GM20000 (cell line): ENCODE data around the gene KRTAP10-6.

Source experiments
- DNase-seq: peaks from one replicate; pipeline ENCODE4 v3.0.0; 2012; ENCODE audit warnings: low spot score
- CTCF ChIP-seq: IDR thresholded peaks from 2 replicates; pipeline ENCODE4 v1.5.1; 2012; ENCODE audit warnings: mild to moderate bottlenecking, control low read depth; ENCODE audit errors: extremely low read depth, missing control alignments

Gene KRTAP10-6

GRCh38 chr21:44549525-44550211 is 42.6 kb downstream of the KRTAP10-6 start:
- DNase-seq, result no peak

DNA sequence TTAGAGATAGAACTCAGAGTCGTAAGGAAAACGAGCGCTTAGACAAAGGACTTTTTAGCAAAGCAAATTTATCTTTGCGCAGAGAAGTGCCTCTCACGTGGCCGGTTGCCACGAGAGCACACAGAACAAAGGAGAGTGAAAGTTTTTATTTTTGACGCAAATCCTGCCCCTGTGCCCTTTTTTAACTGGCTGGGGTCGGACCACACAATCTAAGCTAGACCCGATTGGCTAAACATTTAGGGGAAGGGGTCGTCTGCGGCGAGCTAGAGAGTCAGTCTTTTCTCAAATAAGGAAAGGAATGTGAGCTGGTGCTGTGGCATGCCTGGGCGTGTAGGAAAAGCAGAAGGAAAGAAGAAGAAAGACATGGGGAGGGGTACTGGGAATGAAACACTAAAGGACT is 43.4 kb downstream of the KRTAP10-6 start:
- no peak for DNase-seq
- no peak for TF ChIP-seq CTCF

More at GRCh38 chr21:44549525-44550211, 42.6 kb downstream of the KRTAP10-6 start:
- TF ChIP-seq CTCF, result no peak

DNA sequence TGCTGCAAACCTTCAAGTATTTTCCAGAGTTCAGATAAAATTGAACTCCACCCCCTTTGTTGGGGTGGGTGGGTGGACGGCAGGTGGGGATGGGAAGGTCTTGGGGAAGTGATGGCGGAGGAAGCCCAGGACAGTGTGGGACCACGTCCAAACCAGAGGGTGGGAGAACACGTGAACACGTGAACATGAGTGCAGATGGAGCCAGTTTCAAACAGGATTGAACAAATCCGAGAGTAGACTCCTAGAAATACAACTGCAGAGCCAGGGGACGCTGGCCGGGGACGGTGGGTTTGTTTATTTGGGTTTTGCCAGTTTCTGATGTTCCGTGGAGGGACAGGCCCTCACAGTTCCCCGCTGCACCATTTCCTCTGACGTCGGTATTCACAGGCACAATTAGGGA is 43.9 kb downstream of the KRTAP10-6 start:
- DNase-seq, result no peak

DNA sequence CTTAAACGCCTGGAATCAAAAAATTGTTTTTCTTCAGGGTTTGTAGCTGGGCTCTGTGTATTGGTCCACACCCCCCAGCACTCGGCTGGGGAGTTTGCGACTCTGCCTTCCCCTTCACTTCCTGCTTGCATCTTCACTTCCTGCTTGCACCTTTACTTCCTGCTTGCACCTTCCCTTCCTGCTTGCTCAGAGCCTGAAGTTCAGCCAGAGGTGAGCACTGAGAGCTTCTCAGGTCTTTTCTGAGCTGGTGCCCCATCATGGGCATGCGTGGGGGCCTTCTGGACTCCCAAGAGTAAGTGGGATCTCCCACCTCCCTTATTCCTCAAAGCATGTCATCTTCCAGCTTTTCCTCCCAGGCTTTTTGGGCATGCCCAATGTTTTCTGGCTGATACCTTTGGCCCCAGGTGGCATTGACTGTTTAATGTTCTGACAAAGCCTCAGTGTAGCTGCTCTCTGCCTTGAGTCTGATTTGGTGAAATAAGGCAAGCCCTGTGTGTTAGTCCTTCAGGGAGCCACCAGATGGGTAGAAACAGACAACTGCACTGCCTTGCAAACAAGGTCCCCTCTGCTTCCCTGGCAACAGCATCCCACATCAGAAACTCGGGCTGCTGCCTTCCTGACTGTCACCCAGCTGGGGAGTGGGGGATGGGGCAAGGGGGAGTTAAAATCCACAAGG is 44.5 kb downstream of the KRTAP10-6 start:
- no peak for DNase-seq
- no peak for TF ChIP-seq CTCF

More for the DNA sequence above, 43.9 kb downstream of the KRTAP10-6 start:
- no peak for TF ChIP-seq CTCF

GRCh38 chr21:44544566-44544965 is 47.7 kb downstream of the KRTAP10-6 start:
- no peak for TF ChIP-seq CTCF
- DNase-seq, result no peak

GRCh38 chr21:44542716-44543115 is 49.6 kb downstream of the KRTAP10-6 start:
- DNase-seq, result no peak
- no peak for TF ChIP-seq CTCF
